NOMO-1 treated with DMSO at 0.1 percent for 48 hours (cell line): ENCODE results near the gene TSNAXIP1.
A peak's percentile ranks its signal among the peaks of the same experiment; 100 is the strongest.
"Not testable (repeated sequence)": the region's sequence is repeated elsewhere in the genome, so short reads cannot be mapped to it uniquely, and the experiment has no call there.

Experiments used
- DNase-seq: peaks from one replicate; lab custom pipeline; 2025; ENCODE audit not compliant: unreplicated experiment; lab: John Stamatoyannopoulos, UW

The TSNAXIP1 gene

DNA sequence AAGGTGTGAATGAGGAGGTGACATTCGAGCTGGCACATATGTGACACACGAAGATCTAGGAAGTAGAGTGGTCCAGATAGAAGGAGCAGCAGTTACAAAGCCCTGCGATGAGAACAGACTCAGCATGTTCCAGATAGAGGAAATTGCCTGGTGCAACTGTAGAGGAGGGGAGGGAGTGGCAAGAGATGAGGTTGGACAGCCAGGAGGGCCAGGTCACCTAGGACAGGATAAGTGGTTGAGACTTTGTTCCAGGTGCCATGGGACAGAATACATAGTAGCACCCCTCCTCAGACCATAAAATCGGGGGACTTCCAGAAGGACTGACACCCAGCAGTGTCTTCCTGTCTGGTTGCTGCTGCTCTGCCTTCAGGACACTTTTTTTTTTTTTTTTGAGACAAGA lies 51.8 kb downstream of the TSNAXIP1 start:
- DNase-seq, result no peak

DNA sequence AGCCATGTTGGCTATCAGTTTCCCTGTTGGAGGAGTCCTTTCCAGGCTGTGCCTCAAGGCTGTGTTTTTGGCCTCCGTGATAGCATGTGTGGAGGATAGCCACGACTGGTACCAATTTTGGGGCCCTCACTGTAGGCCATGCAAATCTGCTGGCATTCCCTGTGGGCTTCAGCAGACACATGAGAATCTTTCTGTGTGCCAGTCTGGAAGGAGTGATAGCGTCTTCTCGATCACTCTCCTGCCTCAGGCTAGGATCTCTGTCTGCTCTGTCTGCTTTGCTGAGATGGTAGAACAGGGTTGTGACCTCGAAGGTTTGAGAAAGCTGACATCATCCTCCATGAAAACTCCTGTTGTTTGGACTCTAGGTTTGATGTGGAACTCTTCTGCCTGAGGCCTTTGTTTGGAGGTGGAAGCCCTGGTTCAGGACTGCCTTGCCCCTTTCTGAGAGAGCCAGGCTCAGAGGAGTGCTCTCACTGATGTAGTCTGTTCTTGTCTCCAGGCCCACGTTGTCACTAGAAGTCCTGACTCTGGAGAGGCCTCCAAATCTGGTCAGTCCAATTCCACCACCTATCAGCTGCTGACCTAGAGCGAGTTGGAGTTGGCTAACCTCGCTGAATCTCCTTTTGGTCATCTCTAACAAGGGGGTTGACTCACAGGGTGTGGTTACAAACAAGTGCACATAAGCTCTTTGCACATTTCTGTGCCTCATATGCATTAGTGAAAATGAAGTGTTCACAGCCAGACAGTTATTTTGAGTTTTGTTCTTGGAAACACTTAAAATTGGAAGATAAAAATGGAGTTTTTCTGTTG lies 54.1 kb downstream of the TSNAXIP1 start:
- no peak for DNase-seq

DNA sequence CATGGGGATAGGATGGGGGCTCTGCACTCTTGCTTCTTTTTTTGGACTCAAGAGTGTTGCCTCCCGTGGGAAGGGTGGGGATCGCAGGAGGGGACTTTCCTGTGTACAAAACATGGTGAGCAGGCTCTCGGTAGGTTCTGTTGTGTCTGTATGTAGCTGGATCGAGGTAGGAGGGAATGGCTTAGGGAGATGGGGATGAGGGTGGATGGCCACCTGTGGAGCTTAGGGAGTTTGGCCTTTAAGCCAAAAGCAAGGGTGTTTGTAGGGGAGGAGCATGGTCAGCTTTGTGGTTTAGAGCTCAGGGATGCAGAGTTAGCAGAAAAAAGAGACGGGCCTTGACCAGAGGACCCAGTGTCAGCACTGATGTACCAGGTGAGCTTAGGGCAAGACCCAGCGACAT lies 55.2 kb downstream of the TSNAXIP1 start:
- no peak for DNase-seq

DNA sequence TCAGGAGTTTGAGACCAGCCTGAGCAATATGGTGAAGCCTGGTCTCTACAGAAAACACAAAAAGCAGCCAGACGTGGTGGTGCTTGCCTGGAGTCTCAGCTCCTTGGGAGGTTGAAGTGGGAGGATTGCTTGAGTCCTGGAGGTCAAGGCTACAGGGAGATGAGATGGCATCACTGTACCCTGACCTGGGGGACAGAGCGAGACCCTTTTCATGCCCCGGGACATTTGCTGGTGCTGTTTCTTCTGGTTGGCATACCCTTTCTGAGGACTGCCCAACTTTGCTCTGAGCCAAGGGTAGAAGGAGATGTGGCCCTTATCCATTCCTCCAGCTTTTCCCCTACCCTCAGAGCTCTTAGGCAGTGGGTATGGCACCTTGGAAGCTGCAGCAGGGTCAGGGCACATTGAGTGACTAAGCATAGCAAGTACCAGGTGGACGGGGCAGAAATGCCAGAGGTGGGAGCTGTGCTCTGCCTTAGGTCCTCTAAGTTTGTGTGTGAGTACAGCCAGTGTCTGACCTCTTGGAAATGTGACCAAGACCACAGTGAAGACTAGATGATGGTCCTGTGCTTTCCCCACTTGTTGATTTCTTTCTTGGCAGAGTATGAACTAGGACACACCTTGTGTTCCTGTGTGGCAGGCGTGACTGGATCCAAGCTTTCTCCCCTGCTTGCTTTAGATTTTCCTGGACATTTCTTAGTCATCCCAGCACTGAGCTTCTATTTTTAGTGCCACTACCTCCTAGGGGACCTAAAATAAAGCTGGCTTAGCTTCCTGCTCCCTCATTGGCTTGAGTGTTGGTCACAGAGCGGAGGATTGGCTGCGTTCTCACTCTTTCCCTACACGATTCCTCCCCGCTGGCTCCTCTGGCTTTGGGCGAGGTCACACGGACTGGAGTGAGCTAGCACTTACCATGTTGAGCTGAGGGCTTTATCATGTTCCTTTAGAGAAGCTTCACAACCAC lies 56.2 kb downstream of the TSNAXIP1 start:
- no peak for DNase-seq

DNA sequence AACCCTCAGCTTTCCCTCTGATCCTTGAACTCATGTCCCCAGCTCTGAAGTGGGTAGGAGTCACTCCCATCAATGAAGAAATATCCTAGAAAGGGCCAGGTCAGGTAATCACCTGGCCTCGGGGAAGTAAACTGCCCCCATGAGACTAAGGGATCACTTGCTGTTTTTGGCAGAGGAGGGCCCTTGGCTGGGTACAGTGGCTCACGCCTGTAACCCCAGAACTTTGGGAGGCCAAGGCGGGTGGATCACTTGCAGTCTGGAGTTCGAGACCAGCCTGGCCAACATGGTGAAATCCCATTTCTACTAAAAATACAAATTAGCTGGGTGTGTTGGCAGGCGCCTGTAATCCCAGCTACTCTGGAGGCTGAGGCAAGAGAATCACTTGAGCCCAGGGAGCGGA lies 57.4 kb downstream of the TSNAXIP1 start:
- not testable (repeated sequence) for DNase-seq

DNA sequence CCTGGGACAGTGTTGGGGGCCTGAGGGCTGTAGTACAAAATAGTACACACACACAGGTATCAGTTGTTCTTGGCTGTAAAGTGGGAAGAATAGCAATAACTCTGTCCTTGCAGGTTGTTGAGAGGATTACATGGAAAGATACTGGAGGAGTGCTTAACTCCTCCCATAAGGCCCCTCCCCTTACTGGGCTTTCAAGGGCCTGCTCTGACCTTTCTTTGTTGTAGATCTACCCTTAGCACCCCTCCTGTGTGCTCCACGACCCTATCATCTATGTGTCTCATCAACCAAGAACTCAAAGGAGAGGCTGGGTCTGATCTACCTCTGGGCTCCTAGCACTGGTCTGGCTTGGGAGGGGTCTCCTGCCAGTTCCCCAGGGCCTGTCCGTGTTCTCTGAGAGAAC lies 57.9 kb downstream of the TSNAXIP1 start:
- no peak for DNase-seq

DNA sequence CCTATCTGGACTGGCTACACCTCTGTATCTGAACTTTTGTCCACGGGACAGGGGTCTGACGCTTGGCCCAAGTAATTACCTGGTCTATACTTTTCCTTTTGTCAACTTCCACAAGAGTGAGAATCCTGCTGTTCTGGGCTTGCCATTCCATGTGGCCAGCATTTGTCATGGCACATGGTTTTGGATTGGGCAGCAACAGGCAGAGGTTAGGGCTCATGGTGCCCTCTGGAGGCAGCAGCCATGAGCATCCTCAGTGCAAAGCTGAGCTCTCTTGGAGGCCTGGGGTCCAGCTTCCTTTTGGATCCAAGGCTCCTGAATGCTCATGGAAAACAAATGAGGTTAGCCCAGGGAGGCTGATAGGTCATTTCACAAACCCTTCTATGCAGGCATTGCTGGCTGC lies 58.6 kb downstream of the TSNAXIP1 start:
- peak; percentile 17 for DNase-seq

DNA sequence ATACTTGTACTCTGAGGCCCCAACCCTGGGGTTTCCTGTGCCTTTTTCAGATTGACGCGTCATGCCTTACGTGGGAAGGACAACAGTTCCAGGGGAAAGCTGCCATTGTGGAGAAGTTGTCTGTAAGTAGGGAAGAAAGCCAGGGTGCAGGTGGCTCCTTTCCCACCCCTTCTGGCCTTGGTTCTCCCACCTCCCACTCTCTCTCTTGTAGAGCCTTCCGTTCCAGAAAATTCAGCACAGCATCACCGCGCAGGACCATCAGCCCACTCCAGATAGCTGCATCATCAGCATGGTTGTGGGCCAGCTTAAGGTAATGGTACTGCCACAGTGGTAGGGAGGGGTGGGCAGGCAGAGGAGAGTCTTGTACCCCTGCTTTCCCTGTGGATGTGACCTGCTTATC lies 61.6 kb downstream of the TSNAXIP1 start:
- no peak for DNase-seq

DNA sequence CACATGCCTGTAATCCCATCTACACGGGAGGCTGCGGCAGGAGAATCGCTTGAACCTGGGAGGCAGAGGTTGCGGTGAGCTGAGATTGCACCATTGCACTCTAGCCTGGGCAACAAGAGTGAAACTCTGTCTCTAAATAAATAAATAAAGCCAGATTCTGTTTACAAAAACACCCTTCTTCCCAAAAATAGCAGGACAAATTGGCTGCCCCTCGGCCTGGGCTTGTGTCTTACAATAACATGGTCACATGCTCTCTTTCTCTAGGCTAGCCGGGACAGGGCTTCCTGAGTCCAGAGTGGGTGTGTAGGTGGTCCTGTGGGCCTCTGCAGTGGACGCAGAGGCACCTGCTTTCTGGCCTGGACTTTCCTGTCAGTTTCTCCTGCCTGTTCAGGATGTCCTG lies 63.0 kb downstream of the TSNAXIP1 start:
- DNase-seq, result no peak

DNA sequence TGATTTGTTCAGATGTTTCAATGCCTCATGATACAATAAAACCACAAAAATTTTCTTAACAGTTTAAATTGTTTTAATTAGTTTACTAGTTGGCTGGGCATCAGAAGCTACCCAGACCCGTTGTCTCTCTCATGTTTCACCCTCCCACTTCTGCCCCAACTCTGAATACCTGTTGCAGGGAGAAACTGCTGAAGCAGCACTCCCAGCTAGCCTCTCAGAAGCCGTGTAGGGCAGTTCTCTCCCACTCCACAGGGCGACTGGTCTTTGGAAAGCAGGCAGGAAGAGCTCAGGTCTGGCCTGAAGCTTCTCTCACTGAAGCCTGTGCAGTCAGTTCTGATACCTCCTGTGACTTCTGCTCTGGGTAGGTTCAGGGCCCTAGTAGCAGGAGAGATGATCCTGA lies 64.6 kb downstream of the TSNAXIP1 start:
- no peak for DNase-seq

DNA sequence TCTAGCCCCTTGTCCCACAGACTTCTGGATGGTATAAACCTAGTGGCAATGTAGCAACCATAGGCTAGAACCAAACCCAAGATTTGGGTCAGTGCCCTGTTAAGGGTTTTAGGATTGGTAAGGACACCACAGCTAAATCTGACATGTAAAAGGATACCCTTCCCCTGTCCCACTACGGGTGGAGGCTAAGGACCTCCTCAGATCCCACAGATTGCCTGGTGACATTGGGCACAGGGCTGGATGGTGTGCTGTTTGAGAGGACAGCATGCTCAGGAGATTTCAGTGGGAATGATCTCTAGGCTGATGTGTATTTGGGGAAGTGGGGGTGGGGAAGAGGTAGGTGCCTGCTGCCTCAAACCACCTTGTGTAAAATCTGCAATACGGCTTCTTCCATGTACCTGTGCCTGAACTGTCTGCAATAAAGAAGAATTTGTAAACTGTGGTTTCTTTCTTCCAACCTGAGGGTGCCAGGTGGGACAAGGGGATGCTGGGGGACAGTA lies 65.5 kb downstream of the TSNAXIP1 start:
- no peak for DNase-seq

DNA sequence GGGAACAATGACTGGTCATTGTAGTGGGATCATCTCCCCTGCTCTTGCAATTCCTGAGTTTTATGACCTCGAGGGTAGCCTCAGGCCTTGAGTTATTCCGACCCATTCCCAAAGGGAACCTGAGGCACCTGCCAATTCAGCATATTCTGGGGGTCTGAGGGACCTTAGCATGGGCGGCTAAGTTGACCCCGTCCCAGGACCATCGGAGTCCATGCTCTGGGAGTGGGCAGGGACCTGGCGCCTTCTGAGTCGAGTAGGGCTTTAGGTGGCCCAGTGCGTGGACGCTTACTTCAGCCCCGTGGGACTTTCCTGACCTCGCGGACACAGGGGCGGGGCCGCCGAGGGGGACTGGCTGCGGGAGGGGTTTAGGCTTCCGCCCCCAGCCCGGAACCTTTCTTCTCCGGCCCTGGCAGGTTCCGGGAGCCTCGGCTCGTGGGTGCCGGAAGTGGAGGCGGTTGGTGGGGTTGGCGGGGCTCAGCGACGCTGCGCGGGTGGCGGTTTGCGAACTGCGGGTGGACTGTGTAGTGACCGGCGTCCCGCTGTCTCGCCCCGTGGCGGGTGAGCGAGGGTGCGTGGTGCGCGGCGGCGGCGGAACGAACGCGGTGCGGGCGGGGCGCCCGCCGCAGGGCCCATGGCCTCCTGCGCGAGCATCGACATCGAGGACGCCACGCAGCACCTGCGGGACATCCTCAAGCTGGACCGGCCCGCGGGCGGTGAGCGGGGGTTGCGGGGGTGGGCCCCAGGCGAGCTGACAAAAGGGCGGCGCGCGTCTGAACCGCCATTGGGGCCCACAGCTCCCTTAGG lies 66.1 kb downstream of the TSNAXIP1 start, which contains the start of gene EDC4:
TSS of gene EDC4 (plus strand) at position 422 of the 804 bp plus-strand sequence. CDS start at position 632, 210 bp downstream.
- DNase-seq, result peak; percentile 65

DNA sequence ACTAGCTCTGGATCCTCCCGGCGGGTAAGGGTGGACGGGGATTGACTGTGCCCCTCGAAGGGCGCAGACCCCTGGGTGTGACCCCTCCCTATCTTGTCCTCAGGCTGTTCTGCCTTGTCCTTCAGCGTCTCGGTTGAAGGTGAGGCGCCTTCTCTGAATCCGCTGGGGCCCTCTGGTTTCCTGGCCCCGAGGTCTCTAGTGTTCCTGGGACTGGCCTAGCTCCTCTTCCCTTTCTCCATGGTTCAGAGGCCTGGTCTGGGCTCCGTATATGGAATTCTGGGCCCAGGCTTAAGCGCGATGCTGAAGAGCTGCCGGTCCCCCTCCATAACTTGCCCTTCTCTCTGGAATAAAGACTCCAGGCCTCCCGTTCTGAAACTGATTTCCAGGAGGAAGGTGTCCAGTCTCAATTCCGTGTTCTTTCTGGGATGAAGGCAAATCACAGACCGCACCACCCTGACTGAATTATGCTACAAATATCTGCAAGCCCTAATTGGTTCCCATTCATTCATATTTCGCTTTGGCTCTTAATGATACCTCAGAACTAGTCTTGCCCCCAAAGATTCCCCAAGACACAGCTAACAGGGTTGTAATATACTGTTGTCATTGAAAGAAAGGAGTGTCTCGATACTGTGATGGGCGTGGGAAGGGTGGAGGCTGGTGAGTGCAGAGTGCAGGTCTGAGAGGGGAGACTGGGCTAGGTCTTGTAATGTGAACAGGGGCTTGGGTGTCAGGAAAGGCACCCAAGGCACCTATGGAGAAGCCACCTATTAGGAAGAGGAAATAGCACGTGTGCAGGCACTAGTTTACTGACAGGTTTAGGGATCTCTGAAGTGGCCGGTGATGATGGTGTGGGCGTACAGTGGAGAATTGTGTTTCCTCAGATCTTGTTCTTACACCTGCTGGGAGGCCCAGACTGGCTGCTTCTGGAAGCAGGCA lies 67.0 kb downstream of the TSNAXIP1 start:
- no peak for DNase-seq

DNA sequence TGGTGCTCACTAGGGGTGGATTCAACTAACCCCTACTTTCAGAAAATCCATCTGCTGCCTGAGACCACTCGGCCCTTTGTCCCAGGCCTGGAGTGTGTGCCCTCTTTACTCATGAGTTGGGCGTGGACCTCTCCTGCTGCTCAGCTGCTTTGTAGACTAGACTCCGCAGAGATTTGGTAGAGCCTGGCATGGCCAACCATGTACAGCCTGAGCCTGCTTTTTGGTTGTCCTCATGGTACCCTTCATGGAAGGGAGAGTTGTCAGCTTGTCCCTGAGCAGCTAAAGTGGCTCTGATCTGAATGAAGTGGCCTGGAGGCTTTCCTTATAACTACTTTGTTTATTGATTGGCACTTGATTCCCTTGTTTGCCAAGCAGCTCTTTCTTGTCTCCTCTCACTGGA lies 67.7 kb downstream of the TSNAXIP1 start:
- DNase-seq, result no peak

DNA sequence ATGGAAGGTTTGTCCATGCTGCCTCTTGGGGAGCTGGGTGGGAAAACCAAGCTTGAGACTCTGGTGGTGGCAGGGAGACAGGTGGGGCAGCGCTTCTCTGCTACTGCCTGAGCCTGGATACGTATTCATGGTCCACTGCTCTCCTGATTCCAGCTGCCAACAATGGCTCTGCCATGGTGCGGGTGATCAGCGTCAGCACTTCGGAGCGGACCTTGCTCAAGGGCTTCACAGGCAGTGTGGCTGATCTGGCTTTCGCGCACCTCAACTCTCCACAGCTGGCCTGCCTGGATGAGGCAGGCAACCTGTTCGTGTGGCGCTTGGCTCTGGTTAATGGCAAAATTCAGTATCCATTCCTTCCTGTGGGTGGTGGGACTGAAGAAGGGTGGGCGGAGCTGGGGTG lies 70.4 kb downstream of the TSNAXIP1 start:
- no peak for DNase-seq
